ENCODE results near the gene CDH24.
"Not testable (repeated sequence)": the region's sequence is repeated elsewhere in the genome, so short reads cannot be mapped to it uniquely, and the experiment has no call there.

Gene CDH24

GRCh38 chr14:23015618-23016017, 41.7 kb downstream of the CDH24 start:
- Mint-ChIP-seq H3K27me3 (no peaks in the 10 kb centered on the region), H3K4me1 (no peaks in the 10 kb centered on the region), H3K4me3 (no peak overlapping the region), H3K27ac (no peak overlapping the region), H3K36me3 (no peaks in the 10 kb centered on the region), H3K9me3 (no peaks in the 10 kb centered on the region)
- ATAC-seq (ENCODE audit: low read depth), result no peak
- no peak for DNase-seq (ENCODE audit: low spot score in 2 of 2)

- H3K27ac Mint-ChIP-seq; ATAC-seq (ENCODE audit: low read depth); DNase-seq (ENCODE audit: low spot score in 2 of 2); H3K9me3 Mint-ChIP-seq; H3K4me1 Mint-ChIP-seq; H3K4me3 Mint-ChIP-seq; H3K27me3 Mint-ChIP-seq; H3K36me3 Mint-ChIP-seq: not testable (repeated sequence)
Measured at GRCh38 chr14:23013749-23014054, 43.6 kb downstream of the CDH24 start.

- Mint-ChIP-seq H3K27me3 (no peaks in the 10 kb centered on the region), H3K36me3 (peaks cover 3% of the 10 kb centered on the region), H3K4me3 (no peak overlapping the region), H3K27ac (no peak overlapping the region), H3K9me3 (no peaks in the 10 kb centered on the region), H3K4me1 (peaks cover 11% of the 10 kb centered on the region)
- ATAC-seq (ENCODE audit: low read depth) (no peak), DNase-seq (ENCODE audit: low spot score in 2 of 2) (no peak)
Measured at GRCh38 chr14:23013054-23013748, 44.1 kb downstream of the CDH24 start.

GRCh38 chr14:23009939-23010726, 47.2 kb downstream of the CDH24 start, which contains the start of gene C14orf93:
C14orf93 (minus strand) TSS chr14:23010143; CDS start chr14:22999023, 11,120 bp downstream.
- DNase-seq (ENCODE audit: low spot score in 2 of 2) (peak; percentile 68 to 70), ATAC-seq (ENCODE audit: low read depth) (peak; percentile 29)
- Mint-ChIP-seq H3K27me3 (no peaks in the 10 kb centered on the region), H3K9me3 (no peaks in the 10 kb centered on the region), H3K27ac (peak within 1 kb of the TSS; percentile 94), H3K36me3 (peaks cover 3% of the 10 kb centered on the region), H3K4me3 (peak within 1 kb of the TSS; percentile 98), H3K4me1 (peaks cover 11% of the 10 kb centered on the region)

- Mint-ChIP-seq H3K27ac (peak overlapping the region; percentile 94), H3K9me3 (no peaks in the 10 kb centered on the region), H3K4me1 (peaks cover 11% of the 10 kb centered on the region), H3K27me3 (no peaks in the 10 kb centered on the region), H3K4me3 (peak overlapping the region; percentile 98), H3K36me3 (peaks cover 3% of the 10 kb centered on the region)
- no peak for ATAC-seq (ENCODE audit: low read depth)
- no peak for DNase-seq (ENCODE audit: low spot score in 2 of 2)
Measured at GRCh38 chr14:23009483-23009938, 47.8 kb downstream of the CDH24 start.

GRCh38 chr14:23008831-23009230, 48.5 kb downstream of the CDH24 start:
- Mint-ChIP-seq H3K4me3 (peak overlapping the region; percentile 53), H3K27me3 (no peaks in the 10 kb centered on the region), H3K4me1 (peaks cover 11% of the 10 kb centered on the region), H3K36me3 (peaks cover 3% of the 10 kb centered on the region), H3K9me3 (no peaks in the 10 kb centered on the region), H3K27ac (no peak overlapping the region)
- DNase-seq (ENCODE audit: low spot score in 2 of 2) (no peak), ATAC-seq (ENCODE audit: low read depth) (no peak)

- Mint-ChIP-seq H3K36me3 (peaks cover 3% of the 10 kb centered on the region), H3K27me3 (no peaks in the 10 kb centered on the region), H3K4me3 (peak overlapping the region; percentile 95), H3K4me1 (peaks cover 11% of the 10 kb centered on the region), H3K27ac (peak overlapping the region; percentile 83), H3K9me3 (no peaks in the 10 kb centered on the region)
- ATAC-seq (ENCODE audit: low read depth), result peak; percentile 91
- DNase-seq (ENCODE audit: low spot score in 2 of 2), result peak; percentile 89 to 97
Measured at GRCh38 chr14:23006544-23007419, 50.5 kb downstream of the CDH24 start.

- Mint-ChIP-seq H3K4me3 (peak overlapping the region; percentile 95), H3K36me3 (peaks cover 3% of the 10 kb centered on the region), H3K4me1 (peaks cover 11% of the 10 kb centered on the region), H3K9me3 (no peaks in the 10 kb centered on the region), H3K27ac (peak overlapping the region; percentile 83), H3K27me3 (no peaks in the 10 kb centered on the region)
- ATAC-seq (ENCODE audit: low read depth) (no peak), DNase-seq (ENCODE audit: low spot score in 2 of 2) (no peak)
Measured at GRCh38 chr14:23006188-23006534, 51.2 kb downstream of the CDH24 start.

GRCh38 chr14:23005451-23006187, 51.7 kb downstream of the CDH24 start:
- peaks cover 3% of the 10 kb centered on the region for H3K36me3 Mint-ChIP-seq
- peak overlapping the region; percentile 95 for H3K4me3 Mint-ChIP-seq
- ATAC-seq (ENCODE audit: low read depth) (no peak), DNase-seq (ENCODE audit: low spot score in 2 of 2) (no peak)
- H3K4me1 Mint-ChIP-seq, result peaks cover 11% of the 10 kb centered on the region
- no peaks in the 10 kb centered on the region for H3K9me3 Mint-ChIP-seq
- peak overlapping the region; percentile 83 for H3K27ac Mint-ChIP-seq
- no peaks in the 10 kb centered on the region for H3K27me3 Mint-ChIP-seq

- not testable (repeated sequence) for H3K9me3 Mint-ChIP-seq; H3K4me1 Mint-ChIP-seq; H3K27me3 Mint-ChIP-seq; H3K27ac Mint-ChIP-seq; ATAC-seq (ENCODE audit: low read depth); H3K36me3 Mint-ChIP-seq; H3K4me3 Mint-ChIP-seq; DNase-seq (ENCODE audit: low spot score in 2 of 2)
Measured at GRCh38 chr14:23004274-23004673, 53.0 kb downstream of the CDH24 start.

GRCh38 chr14:23002592-23002991, 54.7 kb downstream of the CDH24 start:
- ATAC-seq (ENCODE audit: low read depth), result no peak
- no peak for DNase-seq (ENCODE audit: low spot score in 2 of 2)
- no peaks in the 10 kb centered on the region for H3K9me3 Mint-ChIP-seq
- no peaks in the 10 kb centered on the region for H3K4me1 Mint-ChIP-seq
- no peaks in the 10 kb centered on the region for H3K27me3 Mint-ChIP-seq
- no peak overlapping the region for H3K27ac Mint-ChIP-seq
- H3K4me3 Mint-ChIP-seq, result no peak overlapping the region
- H3K36me3 Mint-ChIP-seq, result no peaks in the 10 kb centered on the region

- H3K9me3 Mint-ChIP-seq, result no peaks in the 10 kb centered on the region
- no peaks in the 10 kb centered on the region for H3K4me1 Mint-ChIP-seq
- no peak for ATAC-seq (ENCODE audit: low read depth)
- DNase-seq (ENCODE audit: low spot score in 2 of 2), result no peak
- no peaks in the 10 kb centered on the region for H3K27me3 Mint-ChIP-seq
- H3K4me3 Mint-ChIP-seq, result no peak overlapping the region
- no peak overlapping the region for H3K27ac Mint-ChIP-seq
- no peaks in the 10 kb centered on the region for H3K36me3 Mint-ChIP-seq
Measured at GRCh38 chr14:23000860-23001259, 56.5 kb downstream of the CDH24 start.

- H3K4me3 Mint-ChIP-seq, result no peak overlapping the region
- H3K27ac Mint-ChIP-seq, result no peak overlapping the region
- no peak for ATAC-seq (ENCODE audit: low read depth)
- peaks cover 2% of the 10 kb centered on the region for H3K36me3 Mint-ChIP-seq
- H3K4me1 Mint-ChIP-seq, result peaks cover 2% of the 10 kb centered on the region
- no peaks in the 10 kb centered on the region for H3K9me3 Mint-ChIP-seq
- no peak for DNase-seq (ENCODE audit: low spot score in 2 of 2)
- H3K27me3 Mint-ChIP-seq, result no peaks in the 10 kb centered on the region
Measured at GRCh38 chr14:22998329-22999012, 58.8 kb downstream of the CDH24 start.
